Gastroesophageal sphincter (tissue), 4 donors: ENCODE data around the gene KRT34. TPM values are rescaled to one million over a fixed set of nuclear protein-coding genes. Genes with fewer than 3 reads are reported as not detected.
"Not testable (repeated sequence)": the region's sequence is repeated elsewhere in the genome, so short reads cannot be mapped to it uniquely, and the experiment has no call there.

Experiments used
- ATAC-seq: fragments of 150-250 bp; one replicate; pipeline ENCODE4 v1.9.1; 2016; ENCODE audit warnings: mild to moderate bottlenecking, moderate library complexity
- H3K27ac ChIP-seq, 4 donors: fragments of 200-600 bp; sonication (generic) in 3 of 4; 1 replicate in 3 of 4; 2 replicates in 1 of 4; pipeline ENCODE4 v1.5.1; 2016 to 2019
- H3K27me3 ChIP-seq: fragments of 200-600 bp; sonication (generic); one replicate; pipeline ENCODE4 v1.5.1; 2019
- H3K36me3 ChIP-seq, 2 donors: fragments of 200-600 bp; sonication (generic); one replicate each; pipeline ENCODE4 v1.5.1; 2019; ENCODE audit warnings: control low read depth in 1 of 2
- H3K4me1 ChIP-seq, 3 donors: fragments of 200-600 bp; sonication (generic); 1 replicate in 2 of 3; 2 replicates in 1 of 3; pipeline ENCODE4 v1.5.1; 2016 to 2019; ENCODE audit warnings: control low read depth in 2 of 3
- H3K4me3 ChIP-seq, 2 donors: fragments of 200-600 bp; sonication (generic); one replicate each; pipeline ENCODE4 v1.5.1; 2019; ENCODE audit warnings: mild to moderate bottlenecking in 1 of 2, moderate library complexity in 1 of 2
- H3K9me3 ChIP-seq, 3 donors: fragments of 200-600 bp; sonication (generic); one replicate each; pipeline ENCODE4 v1.5.1; 2017 to 2019; ENCODE audit warnings: control low read depth in 2 of 3
- EP300 ChIP-seq: sonication (generic); formaldehyde crosslinking; IDR thresholded peaks from one replicate; pipeline ENCODE4 v1.6.1; 2017; ENCODE audit warnings: antibody characterized with exemption, mild to moderate bottlenecking
- POLR2A ChIP-seq, 2 donors: fragments of 450-650 bp; IDR thresholded peaks; one replicate each; pipeline ENCODE4 v1.6.1; 2017; ENCODE audit warnings: antibody characterized with exemption in 2 of 2, mild to moderate bottlenecking in 2 of 2, moderate library complexity in 1 of 2
- POLR2AphosphoS5 ChIP-seq: sonication (generic); formaldehyde crosslinking; IDR thresholded peaks from one replicate; pipeline ENCODE4 v1.6.1; 2017; ENCODE audit warnings: antibody characterized with exemption
- WGBS, 2 donors: methylation state at CpG; one replicate each; pipeline ENCODE4 v1.1.5; 2018; ENCODE audit warnings: low coverage in 1 of 2; 5-methylcytosine and 5-hydroxymethylcytosine counted together
- total RNA-seq, 4 donors: library from RNA; depleted of rRNA; stranded (reverse); fragments of >200 nt; gene quantifications; one replicate each; pipeline ENCODE4 v1.1.0, GENCODE V29; 2016
- TF ChIP-seq, protein P1 (sequence below), 4 experiments: fragments of 200-600 bp in 2 of 4; fragments of 450-650 bp in 2 of 4; sonication (generic) in 1 of 4; IDR thresholded peaks; one replicate each; pipeline ENCODE4 v1.5.1; 2017 to 2019; ENCODE audit warnings: antibody characterized with exemption in 4 of 4, mild to moderate bottlenecking in 2 of 4, moderate library complexity in 2 of 4

KRT34 gene
- total RNA-seq, 4 donors from 2014 or later, result 0.27 TPM; not detected in 3

- TF ChIP-seq POLR2A (IDR thresholded peaks at IDR 0.05) (no peak), EP300 (no peak), POLR2AphosphoS5 (no peak)
- TF ChIP-seq, protein P1, sequence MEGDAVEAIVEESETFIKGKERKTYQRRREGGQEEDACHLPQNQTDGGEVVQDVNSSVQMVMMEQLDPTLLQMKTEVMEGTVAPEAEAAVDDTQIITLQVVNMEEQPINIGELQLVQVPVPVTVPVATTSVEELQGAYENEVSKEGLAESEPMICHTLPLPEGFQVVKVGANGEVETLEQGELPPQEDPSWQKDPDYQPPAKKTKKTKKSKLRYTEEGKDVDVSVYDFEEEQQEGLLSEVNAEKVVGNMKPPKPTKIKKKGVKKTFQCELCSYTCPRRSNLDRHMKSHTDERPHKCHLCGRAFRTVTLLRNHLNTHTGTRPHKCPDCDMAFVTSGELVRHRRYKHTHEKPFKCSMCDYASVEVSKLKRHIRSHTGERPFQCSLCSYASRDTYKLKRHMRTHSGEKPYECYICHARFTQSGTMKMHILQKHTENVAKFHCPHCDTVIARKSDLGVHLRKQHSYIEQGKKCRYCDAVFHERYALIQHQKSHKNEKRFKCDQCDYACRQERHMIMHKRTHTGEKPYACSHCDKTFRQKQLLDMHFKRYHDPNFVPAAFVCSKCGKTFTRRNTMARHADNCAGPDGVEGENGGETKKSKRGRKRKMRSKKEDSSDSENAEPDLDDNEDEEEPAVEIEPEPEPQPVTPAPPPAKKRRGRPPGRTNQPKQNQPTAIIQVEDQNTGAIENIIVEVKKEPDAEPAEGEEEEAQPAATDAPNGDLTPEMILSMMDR (IDR thresholded peaks at IDR 0.05), result no peak
- ATAC-seq, result no peak
- H3K4me3 ChIP-seq, result no peak overlapping the region
- peaks cover 0 to 22% (median 0%) of the 10 kb centered on the region in 3 donors for H3K9me3 ChIP-seq
- no peaks in the 10 kb centered on the region for H3K36me3 ChIP-seq
- 90 to 100% methylated on average over 1 of the region's 1 CpG for WGBS, 2 donors
- H3K27ac ChIP-seq, result no peak overlapping the region
- H3K4me1 ChIP-seq, result no peaks in the 10 kb centered on the region
- peaks cover 14% of the 10 kb centered on the region for H3K27me3 ChIP-seq
Measured at GRCh38 chr17:41383690-41384089, 1.6 kb upstream of the KRT34 start.

DNA sequence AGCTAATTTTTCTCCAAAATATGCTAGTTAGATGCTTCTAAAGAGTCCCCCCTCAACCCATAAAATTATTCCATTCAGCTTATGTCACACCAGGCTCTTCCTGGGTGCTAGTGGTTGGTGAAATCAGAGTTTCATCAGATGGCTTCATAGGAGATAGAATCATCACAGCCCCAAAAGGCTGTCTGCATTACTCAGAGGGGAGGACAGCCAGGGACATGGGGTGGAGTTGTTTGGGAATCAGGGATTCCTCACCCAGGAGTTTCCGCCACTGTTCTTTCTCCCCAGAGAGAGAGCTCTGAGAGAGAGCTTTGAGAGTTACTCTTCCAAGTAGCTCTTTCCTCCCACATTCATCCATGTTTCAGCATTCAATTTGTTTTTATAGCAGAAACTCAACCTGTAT is 288 bp upstream of the KRT34 start:
- peaks cover 14% of the 10 kb centered on the region for H3K27me3 ChIP-seq
- H3K9me3 ChIP-seq, result peaks cover 0 to 19% (median 0%) of the 10 kb centered on the region in 3 donors
- no peak overlapping the region for H3K4me3 ChIP-seq
- ATAC-seq, result no peak
- WGBS, 2 donors, result 89% methylated on average over 1 of the region's 1 CpG; no CpG with 5 or more reads in 1 of the 2 donors
- no peak overlapping the region for H3K27ac ChIP-seq
- TF ChIP-seq, protein P1 (IDR thresholded peaks at IDR 0.05), result no peak
- TF ChIP-seq POLR2A (IDR thresholded peaks at IDR 0.05) (no peak), EP300 (no peak), POLR2AphosphoS5 (no peak)
- no peaks in the 10 kb centered on the region for H3K4me1 ChIP-seq
- no peaks in the 10 kb centered on the region for H3K36me3 ChIP-seq

DNA sequence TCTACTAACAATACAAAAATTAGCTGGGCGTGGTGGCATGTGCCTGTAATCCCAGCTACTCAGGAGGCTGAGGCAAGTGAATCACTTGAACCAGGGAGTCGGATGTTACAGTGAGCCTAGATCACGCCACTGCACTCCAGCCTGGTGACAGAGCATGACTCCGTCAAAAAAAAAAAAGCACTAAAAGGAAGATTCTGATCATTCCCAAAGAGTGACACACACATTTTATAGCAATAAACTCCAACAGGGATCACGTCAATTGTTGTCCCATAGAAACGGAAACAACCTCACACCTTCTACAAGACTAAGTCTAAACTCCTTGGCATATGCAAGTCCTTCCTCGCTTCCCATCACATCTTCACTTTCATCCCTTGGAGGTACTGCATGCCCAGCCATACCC is 2.0 kb downstream of the KRT34 start:
- H3K4me3 ChIP-seq, H3K4me1 ChIP-seq, H3K9me3 ChIP-seq, H3K27ac ChIP-seq, ATAC-seq, H3K36me3 ChIP-seq: not testable (repeated sequence)
- 78 to 86% methylated on average over 3 to 7 of the region's 7 CpGs for WGBS, 2 donors
- H3K27me3 ChIP-seq, result peaks cover 14% of the 10 kb centered on the region

GRCh38 chr17:41377546-41377945 is 4.6 kb downstream of the KRT34 start:
- Histone ChIP-seq H3K9me3 (no peaks in the 10 kb centered on the region), H3K27ac (no peak overlapping the region), H3K27me3 (peaks cover 14% of the 10 kb centered on the region), H3K4me3 (no peak overlapping the region), H3K4me1 (no peaks in the 10 kb centered on the region), H3K36me3 (no peaks in the 10 kb centered on the region)
- WGBS, 2 donors, result 26 to 69% methylated on average over 2 of the region's 2 CpGs
- no peak for ATAC-seq
- TF ChIP-seq POLR2AphosphoS5 (no peak), EP300 (no peak), POLR2A (IDR thresholded peaks at IDR 0.05) (no peak)
- TF ChIP-seq, protein P1 (IDR thresholded peaks at IDR 0.05), result no peak

GRCh38 chr17:41369713-41370112 is 12.4 kb downstream of the KRT34 start, which contains the start of gene KRT33B:
TSS of gene KRT33B (minus strand) at chr17:41369813. CDS start at chr17:41369750, 63 bp downstream.
- no peaks in the 10 kb centered on the region for H3K27me3 ChIP-seq
- ATAC-seq, result no peak
- no peaks in the 10 kb centered on the region for H3K36me3 ChIP-seq
- TF ChIP-seq POLR2AphosphoS5 (no peak), POLR2A (IDR thresholded peaks at IDR 0.05) (no peak), EP300 (no peak)
- TF ChIP-seq, protein P1 (IDR thresholded peaks at IDR 0.05), result no peak
- no CpG with 5 or more reads among the region's 1 CpG for WGBS, 2 donors
- no peaks in the 10 kb centered on the region for H3K9me3 ChIP-seq
- H3K27ac ChIP-seq, result no peak within 1 kb of the TSS
- no peak within 1 kb of the TSS for H3K4me3 ChIP-seq
- no peaks in the 10 kb centered on the region for H3K4me1 ChIP-seq
